HG03103 (cell line): ENCODE measurements around the gene TOP3B.

Experiments used
- ATAC-seq: cut with Tn5 transposase; IDR thresholded peaks from one replicate; pipeline ENCODE4 v1.9.1; 2021; ENCODE audit warnings: low read depth; ENCODE audit not compliant: unreplicated experiment

Gene TOP3B, protein sequence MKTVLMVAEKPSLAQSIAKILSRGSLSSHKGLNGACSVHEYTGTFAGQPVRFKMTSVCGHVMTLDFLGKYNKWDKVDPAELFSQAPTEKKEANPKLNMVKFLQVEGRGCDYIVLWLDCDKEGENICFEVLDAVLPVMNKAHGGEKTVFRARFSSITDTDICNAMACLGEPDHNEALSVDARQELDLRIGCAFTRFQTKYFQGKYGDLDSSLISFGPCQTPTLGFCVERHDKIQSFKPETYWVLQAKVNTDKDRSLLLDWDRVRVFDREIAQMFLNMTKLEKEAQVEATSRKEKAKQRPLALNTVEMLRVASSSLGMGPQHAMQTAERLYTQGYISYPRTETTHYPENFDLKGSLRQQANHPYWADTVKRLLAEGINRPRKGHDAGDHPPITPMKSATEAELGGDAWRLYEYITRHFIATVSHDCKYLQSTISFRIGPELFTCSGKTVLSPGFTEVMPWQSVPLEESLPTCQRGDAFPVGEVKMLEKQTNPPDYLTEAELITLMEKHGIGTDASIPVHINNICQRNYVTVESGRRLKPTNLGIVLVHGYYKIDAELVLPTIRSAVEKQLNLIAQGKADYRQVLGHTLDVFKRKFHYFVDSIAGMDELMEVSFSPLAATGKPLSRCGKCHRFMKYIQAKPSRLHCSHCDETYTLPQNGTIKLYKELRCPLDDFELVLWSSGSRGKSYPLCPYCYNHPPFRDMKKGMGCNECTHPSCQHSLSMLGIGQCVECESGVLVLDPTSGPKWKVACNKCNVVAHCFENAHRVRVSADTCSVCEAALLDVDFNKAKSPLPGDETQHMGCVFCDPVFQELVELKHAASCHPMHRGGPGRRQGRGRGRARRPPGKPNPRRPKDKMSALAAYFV

DNA sequence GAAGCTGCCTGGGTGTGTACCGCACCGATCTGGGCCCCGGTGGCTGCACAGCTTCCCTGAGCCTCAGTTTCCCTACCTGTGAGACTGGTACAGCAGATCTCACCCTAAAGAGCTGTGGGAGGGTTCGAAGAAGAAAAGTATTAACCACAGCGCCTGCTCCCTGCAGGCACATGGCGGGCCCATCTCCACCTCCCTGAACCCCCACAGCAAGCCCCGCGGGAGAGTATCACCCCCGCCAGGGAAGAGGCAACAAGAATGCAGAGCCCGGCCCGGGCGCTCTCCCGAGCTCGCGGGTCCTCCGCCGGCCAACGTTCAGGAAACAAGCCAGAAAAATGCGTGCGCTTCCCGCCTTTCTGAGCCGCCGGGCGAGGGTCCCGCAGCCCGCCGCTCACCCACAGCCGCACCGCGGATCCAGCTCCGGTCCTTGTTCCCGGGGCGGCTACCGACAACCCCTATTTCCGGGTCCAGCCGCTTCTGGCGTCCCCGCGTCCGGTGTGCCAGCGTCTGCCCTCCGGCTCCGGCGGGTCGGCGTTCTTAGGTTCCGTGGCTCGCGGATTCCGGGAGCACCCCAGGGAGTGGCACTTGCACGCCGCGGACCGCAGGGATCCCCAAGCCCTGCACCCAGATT lies at the start of gene TOP3B:
Gene TOP3B (minus strand): TSS at position 450 of the 628 bp plus-strand sequence. CDS start 7,078 bp downstream, outside the sequence.
- ATAC-seq = no peak

DNA sequence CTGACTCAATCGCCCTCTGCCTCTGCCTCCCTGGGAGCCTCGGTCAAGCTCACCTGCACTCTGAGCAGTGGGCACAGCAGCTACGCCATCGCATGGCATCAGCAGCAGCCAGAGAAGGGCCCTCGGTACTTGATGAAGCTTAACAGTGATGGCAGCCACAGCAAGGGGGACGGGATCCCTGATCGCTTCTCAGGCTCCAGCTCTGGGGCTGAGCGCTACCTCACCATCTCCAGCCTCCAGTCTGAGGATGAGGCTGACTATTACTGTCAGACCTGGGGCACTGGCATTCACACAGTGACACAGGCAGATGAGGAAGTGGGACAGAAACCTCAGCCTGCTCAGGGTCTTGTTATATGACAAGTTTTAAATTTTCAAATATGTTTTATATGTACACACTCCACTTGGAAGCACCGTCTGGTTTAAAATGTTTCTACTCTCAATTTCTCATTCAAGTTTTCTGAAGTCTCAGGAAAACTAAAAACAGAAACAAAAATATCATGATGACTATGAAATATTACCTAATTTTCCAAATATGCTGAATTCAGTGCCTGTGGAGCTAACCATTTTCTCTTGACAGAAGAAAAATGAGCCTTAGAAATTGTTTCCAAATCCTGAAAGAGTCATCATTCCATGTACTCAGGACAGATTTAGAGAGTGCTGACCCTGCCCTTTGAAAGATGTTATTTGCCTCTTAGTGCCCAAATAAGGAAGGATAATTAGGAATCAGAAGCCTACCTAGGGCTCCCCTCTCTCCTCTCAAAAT lies 48.8 kb upstream of the TOP3B start:
- ATAC-seq = no peak

DNA sequence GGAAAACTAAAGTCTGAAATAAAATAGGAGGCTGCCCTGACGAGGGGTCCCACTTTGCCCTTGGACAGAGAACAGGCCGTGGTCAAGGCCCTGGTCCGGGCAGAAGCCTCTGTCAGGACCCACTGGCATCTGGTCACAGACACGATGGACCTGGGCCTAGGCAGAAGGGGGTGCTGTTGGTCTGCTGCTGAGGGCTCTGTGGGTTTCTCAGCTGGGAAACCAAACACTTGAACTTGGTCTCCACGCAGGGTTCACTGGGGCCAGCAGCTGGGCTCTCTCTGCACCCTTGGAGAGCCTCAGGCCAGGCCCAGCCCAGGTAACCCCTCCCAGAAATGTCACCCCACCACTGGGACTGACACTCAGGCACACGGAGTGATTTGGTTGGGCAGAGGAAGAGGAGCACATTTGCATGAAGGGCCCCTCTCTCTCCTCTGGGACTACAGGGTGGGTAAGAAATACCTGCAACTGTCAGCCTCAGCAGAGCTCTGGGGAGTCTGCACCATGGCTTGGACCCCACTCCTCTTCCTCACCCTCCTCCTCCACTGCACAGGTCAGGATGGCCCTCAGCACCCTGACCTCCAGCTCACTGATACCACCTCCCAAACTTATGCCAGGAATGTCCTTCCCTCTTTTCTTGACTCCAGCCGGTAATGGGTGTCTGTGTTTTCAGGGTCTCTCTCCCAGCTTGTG lies 48.1 kb upstream of the TOP3B start:
- peak; percentile 45 for ATAC-seq

DNA sequence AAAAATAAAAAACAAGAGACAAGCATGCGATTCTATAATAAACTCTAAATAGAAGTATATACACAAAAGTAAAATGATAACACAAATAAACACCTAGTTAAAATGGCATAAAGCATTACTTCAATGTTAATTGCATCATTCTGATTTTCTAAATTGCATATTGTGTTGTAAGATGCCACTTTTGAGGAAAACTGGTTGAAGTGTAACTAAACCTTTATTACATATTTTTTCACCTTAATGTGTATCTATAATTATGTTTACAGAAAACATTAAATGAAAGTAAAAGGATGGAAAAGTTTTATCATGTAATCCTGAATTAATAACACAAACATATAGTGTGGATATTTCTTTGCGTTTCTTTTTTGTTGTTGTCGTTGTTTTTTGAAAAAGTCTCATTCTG lies 45.4 kb upstream of the TOP3B start:
- ATAC-seq = no peak

DNA sequence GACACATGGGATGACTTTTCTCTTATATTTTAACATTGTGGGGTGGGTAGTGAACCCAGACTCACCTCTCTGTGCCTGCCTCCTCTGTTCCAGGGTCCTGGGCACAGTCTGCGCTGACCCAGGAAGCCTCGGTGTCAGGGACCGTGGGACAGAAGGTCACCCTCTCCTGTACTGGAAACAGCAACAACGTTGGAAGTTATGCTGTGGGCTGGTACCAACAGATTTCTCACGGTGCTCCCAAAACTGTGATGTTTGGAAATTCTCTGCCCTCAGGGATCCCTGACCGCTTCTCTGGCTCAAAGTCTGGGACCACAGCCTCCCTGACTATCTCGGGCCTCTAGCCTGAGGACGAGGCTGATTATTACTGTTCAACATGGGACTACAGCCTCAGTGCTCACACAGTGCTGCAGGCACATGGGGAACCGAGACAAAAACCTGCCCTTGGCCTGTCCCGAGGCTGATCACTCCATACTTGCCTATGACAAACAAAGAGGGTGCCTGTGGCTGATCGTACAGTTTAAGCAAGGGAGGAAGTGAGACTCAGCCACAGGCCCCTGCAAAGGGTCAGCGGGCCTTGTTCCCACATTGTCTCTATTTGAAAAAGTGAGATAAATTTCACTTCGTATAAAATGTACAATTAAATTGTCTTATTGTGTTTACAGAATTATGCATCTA lies 43.7 kb upstream of the TOP3B start:
- ATAC-seq = no peak

DNA sequence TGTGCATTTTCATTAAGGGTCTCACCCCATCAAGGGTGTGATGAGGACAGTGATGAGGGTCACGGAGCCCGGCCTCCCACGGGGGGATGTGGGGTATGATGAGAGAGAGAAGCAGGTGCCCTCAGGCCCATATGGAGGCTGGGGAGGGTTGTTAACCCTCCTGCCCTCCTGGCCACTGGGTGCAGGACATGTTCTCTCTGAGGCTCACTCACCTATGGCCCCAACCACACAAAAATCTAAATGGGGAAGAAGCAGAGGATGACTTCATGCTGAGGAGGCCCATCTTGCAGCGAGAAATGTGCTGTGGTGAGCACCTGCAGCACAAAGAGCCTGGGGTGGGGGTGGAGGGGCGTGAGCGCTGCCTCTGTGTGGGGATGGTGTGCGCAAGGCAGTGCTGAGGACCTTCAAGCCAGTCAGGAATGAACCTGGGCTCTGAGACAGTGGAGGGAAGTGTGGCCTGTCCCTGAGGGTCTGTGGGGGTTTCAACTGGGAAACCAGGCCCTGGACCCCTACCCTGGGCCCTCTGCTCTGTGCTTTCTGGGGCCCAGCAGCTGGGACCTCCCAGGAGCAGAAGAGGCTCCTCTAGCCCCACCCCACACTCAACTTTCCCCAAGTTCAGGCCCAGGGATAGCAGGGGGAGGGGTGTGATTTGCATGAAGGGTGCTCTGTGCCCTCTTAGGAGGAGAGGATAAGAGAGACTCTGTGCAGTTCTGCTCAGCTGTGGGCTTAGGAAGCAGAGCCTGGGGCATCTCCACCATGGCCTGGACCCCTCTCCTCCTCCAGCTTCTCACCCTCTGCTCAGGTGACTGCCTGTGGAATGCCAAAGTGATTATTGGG lies 43.0 kb upstream of the TOP3B start:
- ATAC-seq = no peak

DNA sequence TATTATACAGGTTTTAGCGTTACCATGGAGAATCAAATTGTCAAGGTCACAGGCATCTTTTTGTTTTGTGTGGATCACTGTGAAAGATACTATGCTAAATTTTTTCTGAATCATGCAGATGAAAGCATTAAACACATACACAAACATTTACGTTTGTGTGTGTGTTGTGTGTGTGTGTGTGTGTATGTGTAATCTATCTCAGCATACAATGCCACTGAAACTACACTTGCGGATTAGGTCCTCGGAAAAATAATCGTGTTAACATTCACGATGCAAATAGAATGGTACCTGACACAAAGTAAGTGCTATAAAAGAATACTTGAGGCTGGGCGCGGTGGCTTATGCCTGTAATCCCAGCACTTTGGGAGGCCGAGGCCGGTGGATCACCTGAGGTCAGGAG lies 41.9 kb upstream of the TOP3B start:
- no peak for ATAC-seq

DNA sequence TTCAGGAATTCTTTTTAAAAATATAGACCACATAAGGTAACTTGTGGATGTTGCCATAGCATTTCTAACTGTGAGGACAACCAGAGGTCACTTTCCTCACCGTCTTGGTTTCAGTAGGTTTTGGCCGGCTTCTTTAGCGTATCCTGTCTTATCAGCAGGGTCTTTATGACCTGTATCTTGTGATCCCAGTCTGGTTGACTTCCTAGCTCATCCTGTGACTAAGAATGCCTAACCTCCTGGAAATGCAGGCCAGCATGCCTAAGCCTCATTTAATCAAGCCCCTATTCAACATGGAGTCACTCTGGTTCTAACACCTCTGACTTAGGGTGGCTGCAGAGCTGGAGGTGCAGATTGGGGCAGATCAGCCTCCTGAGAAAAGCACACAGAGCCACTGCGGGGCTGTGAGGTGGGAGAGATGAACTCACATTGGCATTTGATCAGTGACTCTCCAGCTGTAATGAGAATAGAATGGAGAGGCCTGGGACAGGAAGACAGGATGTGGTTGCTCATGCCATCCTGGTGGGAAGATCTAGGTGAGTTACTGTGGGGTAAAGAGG lies 41.1 kb upstream of the TOP3B start:
- ATAC-seq = no peak

DNA sequence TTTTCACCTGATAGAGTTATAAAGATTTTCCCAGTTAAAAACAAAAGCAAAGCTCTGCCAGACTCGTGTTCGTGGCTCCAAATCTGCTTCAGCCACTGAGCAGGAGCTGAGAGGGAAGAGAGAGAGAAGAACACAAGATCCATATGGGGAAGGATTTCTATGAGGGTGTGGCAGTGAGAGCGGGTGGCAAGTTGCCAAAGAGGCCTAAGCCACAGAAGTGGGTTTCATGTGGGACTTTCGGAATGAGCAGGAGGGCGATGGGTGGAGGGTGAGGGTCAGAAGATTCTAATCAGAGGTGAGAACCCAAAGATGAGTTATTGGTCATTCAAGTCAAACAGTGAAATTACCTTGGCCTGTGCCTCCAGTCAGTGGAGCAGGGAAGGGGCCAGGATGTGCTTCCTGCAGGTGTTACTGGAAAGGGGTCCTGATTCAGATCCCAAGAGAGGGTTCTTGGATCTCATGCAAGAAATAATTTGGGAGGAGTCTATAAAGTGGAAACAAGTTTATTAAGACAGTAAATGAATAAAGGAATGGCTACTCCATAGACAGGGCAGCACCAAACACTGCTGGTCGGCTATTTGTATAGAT lies 40.5 kb upstream of the TOP3B start:
- ATAC-seq = no peak

DNA sequence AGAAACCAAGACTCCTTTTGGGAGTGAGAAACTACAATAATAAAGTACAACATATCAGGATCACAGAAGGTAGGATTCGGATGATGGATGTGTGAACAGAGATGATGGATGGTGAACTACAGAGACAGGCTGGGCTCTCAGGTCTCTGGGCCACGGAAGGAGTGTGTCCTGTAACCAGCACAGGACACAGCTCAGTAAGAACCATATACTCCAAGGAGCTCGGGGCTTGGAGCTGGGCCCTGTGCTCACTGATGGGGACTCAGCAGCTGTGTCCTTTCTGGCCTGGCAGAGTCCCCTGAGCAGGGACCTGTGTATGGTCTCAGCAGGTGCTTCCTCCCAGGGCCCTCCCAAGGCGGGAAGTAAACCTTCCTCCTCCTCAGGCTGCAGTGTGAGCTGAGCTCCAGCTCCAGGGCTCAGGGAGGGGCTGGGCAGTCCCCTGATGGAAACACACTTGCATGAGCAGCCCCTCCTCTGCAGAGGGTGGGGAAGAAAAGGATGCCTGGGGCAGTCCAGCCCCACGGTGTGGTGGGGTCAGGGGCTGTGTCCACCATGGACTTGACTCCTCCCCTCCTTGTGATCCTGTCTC lies 39.8 kb upstream of the TOP3B start:
- no peak for ATAC-seq

DNA sequence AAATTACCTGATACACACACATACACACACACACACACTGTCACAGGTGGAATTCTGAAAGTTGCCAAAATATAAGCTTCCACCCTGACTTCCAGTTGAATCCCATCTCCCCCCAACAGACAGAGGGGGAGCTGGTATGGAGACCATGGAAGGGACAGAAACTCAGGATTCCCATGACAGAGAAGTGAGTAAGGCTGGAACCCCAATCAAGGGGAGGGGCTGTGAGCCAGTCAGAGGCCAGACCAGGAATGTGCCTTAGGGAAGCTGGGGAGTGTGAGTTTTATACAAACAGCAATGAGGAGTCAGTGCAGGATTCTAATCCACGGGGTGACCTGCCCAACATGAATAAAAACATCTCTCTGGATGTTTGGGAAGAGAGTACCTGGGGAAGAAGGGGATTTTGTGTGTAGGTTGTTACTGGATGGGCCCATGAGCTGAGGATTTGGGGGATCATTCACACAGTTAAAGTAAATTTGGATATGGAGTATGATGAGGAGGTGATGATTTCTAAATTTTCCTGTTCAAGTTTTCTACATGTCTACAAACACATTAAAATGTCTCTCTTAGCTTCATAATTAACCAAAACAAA lies 38.7 kb upstream of the TOP3B start:
- ATAC-seq = no peak

DNA sequence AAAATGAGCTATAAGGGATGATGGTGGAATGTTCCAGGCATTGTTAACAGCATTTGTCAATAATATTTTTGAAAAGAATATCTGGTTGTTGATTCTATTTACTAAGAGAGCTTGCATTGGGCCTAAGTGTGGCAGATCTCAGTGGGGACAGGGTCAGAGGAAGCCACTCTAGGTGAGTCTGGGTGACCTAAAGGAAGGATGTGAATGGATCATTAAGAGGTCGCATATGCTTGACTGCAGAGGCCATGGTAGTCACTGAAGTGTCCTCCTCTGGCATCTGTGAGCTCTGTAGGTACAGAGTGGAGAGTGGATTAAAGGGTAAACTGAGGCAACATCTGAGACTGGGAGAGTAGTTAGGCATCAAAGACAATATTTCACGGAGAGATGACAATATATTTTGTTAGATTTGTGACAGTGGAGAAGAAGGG lies 37.9 kb upstream of the TOP3B start:
- no peak for ATAC-seq

DNA sequence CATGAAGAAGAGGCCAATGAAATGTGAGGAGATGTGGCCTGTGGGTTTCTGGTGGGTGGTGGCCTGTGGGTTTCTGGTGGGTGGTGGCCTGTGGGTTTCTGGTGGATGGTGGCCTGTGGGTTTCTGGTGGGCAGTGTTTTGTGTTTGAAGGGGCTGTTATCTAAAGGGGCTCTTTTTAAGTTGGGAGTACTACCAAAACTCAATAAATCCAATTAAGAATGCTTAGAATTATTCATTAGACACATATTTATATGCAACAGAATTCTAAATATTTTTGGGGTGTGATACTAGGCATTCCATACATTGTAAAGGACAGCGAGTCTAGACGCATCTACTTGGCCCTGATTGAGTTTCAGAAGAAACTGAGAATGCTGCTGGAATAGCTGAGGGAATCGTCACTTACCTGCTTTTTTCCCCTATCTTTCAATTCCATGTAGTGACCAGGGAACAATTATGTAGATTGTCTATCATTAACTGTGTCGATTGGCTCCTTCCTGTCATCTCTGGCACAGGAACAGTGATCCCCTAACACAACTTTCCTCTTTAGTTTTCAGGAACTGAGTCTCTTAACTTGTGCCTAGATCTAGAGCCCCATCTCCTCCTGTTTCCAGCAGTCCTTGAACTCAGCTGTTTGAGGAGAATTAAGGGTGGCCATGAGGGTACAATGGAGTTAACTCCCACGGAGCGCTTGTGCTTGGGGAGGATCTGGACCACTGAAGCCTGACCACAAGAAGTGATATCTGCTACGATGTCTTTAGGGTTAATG lies 37.3 kb upstream of the TOP3B start:
- no peak for ATAC-seq

DNA sequence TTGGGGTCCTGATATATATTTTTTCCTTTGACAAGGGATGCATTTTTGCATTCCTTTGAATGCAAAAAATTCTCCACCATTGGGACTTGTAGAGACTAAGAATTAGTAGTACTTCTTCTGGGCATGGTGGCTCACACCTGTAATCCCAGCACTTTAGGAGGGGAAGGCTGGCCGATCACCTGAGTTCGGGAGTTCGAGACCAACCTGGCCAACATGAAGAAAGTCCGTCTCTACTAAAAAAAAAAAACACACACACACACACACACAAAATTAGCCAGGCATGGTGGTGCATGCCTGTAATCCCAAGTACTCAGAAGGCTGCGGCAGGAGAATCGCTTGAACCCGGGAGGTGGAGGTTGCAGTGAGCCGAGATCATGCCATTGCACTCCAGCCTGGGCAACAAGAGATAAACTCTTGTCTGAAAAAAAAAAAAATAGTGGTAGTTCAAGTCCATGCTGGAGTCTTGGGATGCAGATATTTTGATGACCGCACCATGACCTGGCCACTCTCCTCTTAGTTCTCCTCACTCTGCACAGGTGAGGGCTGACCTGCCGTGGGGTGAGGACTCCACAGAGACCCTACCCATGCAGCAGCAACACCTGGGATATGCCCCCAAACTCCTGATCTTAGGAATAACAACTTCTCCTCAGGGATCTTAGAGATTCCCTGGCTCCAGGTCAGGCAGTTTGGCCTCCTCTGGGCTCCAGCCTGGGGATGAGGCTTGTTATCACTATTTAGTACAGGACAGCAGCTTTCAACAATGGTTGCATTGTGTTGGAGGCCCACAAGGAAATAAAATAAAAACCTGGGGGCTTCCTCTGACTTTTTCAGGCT lies 36.5 kb upstream of the TOP3B start:
- no peak for ATAC-seq

DNA sequence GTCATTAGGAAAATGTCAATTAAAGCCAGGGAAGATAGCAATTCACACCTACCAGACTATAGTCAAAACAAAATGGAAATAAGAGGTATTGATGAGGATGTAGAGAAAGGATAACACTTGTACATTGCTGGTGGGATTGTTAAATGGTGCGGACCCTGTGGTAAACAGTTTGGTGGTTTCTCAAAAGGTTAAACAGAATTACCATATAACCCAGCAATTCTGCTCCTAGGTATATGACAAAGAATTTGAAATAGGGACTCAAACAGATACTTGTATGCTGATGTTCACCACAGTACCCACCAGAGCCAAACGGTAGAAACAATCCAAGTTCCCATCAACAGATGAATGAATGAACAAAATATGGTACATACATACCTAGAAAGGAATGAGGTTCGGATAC lies 33.0 kb upstream of the TOP3B start:
- no peak for ATAC-seq

DNA sequence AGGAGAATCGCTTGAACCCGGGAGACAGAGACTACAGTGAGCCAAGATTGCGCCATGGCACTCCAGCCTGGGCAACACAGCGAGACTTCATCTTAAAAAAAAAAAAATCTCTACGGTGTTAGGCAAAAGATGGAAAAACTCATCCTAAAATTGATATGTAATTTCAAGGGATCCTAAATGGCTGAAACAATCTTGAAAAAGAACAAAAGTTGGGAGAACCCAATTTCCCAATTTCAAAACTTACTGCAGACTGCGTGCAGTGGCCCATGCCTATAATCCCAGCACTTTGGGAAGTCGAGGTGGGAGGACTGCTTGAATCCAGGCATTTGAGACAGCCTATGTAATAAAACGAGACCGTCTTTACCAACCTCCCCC lies 31.7 kb upstream of the TOP3B start:
- no peak for ATAC-seq
